HG03135 (cell line): ENCODE results near the gene CCN6.

ENCODE experiments used
- ATAC-seq: cut with Tn5 transposase; IDR thresholded peaks from one replicate; pipeline ENCODE4 v1.9.1; 2021; ENCODE audit warnings: mild to moderate bottlenecking, moderate library complexity; ENCODE audit not compliant: unreplicated experiment

The CCN6 gene

DNA sequence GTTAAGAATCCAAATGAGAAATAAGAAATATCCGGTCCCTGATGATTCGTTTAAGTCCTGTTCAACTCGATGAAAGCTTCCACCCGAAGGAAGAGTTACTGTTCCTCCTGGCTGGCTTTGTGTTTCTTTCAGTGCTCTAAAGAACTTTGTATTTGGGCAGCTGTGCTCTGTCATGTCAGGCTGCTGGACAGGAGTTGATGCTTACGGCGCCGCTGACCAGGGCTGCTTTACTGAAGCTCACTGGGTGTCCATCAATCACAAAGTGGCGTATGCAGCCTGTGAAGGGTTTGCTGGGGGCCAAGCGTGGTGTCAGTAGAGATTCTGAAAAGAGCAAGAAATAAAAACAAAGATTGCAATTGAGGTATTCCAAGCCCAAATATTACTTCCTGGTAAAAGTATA is 55.4 kb downstream of the CCN6 start:
- no peak for ATAC-seq

DNA sequence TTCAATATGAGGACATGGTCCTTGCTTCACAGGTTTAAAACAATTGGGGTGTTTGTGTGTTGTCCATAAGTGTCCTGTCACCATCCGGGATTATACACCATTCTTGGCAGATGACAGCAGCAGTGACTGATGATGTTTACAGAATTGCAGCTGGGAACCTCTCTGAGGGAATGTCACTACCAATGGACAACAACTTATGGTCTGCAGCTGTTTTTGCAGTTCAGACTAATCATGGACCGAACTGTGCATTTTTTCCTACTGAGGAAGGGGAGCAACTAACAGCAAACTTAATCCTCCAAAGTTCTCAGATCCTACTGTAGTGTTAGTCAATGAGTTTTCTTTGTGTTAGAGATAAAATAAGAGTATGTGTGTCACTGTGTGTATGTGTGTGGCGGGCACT is 59.5 kb downstream of the CCN6 start:
- ATAC-seq, result no peak

DNA sequence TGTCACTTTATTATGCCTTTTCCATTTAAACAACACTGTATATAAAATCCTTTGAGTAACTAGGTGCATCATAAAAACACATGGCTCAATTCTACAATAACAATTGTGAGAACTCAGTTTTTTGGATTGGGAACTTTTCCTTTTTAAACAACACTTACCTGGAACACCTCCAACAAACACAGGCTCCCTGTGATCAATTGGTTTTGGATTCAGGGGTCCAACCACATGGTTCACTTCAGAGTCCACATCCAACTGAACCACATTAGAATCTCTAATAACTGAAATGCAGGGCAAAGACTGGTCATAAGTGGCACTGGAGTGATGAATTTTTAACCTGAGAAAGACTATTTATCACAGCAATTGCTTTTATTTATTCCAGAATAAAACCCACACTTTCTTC is 60.0 kb downstream of the CCN6 start:
- no peak for ATAC-seq

DNA sequence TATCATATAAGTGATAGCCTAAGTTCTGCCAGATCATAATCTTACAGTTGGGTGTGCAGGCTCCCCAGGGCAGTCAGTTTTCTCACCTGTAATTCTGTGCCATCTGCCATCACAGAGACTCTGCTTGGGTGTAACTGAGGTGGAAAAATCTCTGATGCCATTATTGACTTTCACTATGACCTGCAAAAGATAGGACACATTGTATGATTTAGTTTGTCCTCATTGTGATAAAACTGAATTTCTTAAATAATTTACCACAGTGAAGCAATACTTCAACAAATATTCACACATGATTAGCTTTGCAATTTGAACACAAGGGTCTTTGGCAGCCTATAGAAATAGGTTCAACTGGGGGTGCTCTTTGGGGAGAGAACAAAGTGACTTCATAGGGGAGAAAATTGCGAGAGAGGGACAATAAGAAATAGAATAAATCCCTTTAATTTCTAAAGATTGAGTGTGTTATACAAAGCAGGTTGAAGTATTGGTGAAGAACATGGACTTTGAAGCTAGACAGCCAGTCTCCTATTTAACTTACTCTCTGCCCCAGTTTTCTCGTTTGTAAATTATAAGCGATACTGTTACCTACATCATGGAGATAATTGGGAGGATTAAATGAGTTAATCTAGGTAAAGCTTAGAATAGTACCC is 60.8 kb downstream of the CCN6 start:
- ATAC-seq, result no peak

GRCh38 chr6:112116221-112116620 is 62.3 kb downstream of the CCN6 start:
- no peak for ATAC-seq

GRCh38 chr6:112117554-112117953 is 63.6 kb downstream of the CCN6 start:
- ATAC-seq, result no peak

DNA sequence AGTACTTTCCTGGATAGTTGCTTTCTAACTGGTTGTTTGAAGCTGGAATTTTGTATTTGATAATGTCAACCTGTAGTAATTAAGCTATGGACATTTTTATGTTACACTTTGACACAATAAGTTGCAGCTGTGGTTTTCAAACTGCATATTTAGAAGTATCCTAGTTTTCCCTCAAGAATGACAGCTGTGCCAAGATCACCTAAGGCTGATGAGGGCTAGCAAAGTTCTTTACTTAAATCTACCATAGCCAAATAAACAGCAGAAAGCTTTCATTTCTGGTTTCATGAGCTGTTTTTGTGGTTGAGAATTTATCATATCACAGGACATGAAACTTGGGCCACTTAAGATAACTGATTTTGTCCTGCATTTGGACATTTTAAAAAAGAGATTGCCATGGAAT is 64.1 kb downstream of the CCN6 start:
- ATAC-seq, result no peak
